H9 (cell line): ENCODE results near the gene THSD4. TPM values are rescaled to one million over a fixed set of nuclear protein-coding genes. Genes with fewer than 3 reads are reported as not detected.

ENCODE experiments used
- DNase-seq: peaks from one replicate; pipeline ENCODE4 v3.0.0-alpha.2; 2017
- H2AFZ ChIP-seq: one replicate; pipeline ENCODE4 v1.6.1; 2013; ENCODE audit warnings: mild to moderate bottlenecking, low read length, control low read depth, moderate library complexity
- H2AK5ac ChIP-seq: 2 replicates; pipeline ENCODE4 v1.6.1; 2013; ENCODE audit warnings: low read length, control low read depth, mixed read lengths; ENCODE audit not compliant: insufficient read length
- H2BK120ac ChIP-seq: one replicate; pipeline ENCODE4 v1.6.1; 2013; ENCODE audit warnings: low read depth, mild to moderate bottlenecking, low read length, control low read depth, inconsistent platforms; ENCODE audit not compliant: poor library complexity, severe bottlenecking
- H2BK12ac ChIP-seq: 2 replicates; pipeline ENCODE4 v1.6.1; 2013; ENCODE audit warnings: low read length, control low read depth, mixed read lengths, low read depth; ENCODE audit not compliant: insufficient read length
- H2BK15ac ChIP-seq: 2 replicates; pipeline ENCODE4 v1.6.1; 2013; ENCODE audit warnings: low read depth, low read length, control low read depth
- H2BK20ac ChIP-seq: one replicate; pipeline ENCODE4 v1.6.1; 2013; ENCODE audit warnings: low read depth, mild to moderate bottlenecking, low read length, control low read depth, inconsistent platforms; ENCODE audit not compliant: poor library complexity, severe bottlenecking
- H2BK5ac ChIP-seq: 2 replicates; pipeline ENCODE4 v1.6.1; 2013; ENCODE audit warnings: low read length, control low read depth, mixed read lengths; ENCODE audit not compliant: insufficient read length
- H3K14ac ChIP-seq: 2 replicates; pipeline ENCODE4 v1.6.1; 2013; ENCODE audit warnings: low read length, control low read depth; ENCODE audit not compliant: insufficient read depth
- H3K18ac ChIP-seq: 2 replicates; pipeline ENCODE4 v1.6.1; 2013; ENCODE audit warnings: low read depth, mild to moderate bottlenecking, mixed read lengths, low read length, control low read depth; ENCODE audit not compliant: insufficient read length
- H3K23ac ChIP-seq: 2 replicates; pipeline ENCODE4 v1.6.1; 2013; ENCODE audit warnings: low read length, control low read depth, mixed read lengths, low read depth; ENCODE audit not compliant: insufficient read length
- H3K23me2 ChIP-seq: 2 replicates; pipeline ENCODE4 v1.6.1; 2013; ENCODE audit warnings: low read depth, mild to moderate bottlenecking, mixed read lengths, low read length, control low read depth; ENCODE audit not compliant: insufficient read length, poor library complexity, severe bottlenecking
- H3K27ac ChIP-seq: 2 replicates; pipeline ENCODE4 v1.5.1; 2013; ENCODE audit warnings: low read length, control low read depth, mixed read lengths, low read depth; ENCODE audit not compliant: insufficient read length
- H3K27me3 ChIP-seq: 2 replicates; pipeline ENCODE4 v1.6.1; 2013; ENCODE audit warnings: low read length, control low read depth, inconsistent platforms; ENCODE audit not compliant: insufficient read depth
- H3K4ac ChIP-seq: 2 replicates; pipeline ENCODE4 v1.6.1; 2013; ENCODE audit warnings: low read depth, mild to moderate bottlenecking, control low read depth, inconsistent platforms, low read length, moderate library complexity
- H3K4me1 ChIP-seq: 2 replicates; pipeline ENCODE4 v1.6.1; 2013; ENCODE audit warnings: low read length, control low read depth, inconsistent platforms; ENCODE audit not compliant: insufficient read depth
- H3K4me2 ChIP-seq: 2 replicates; pipeline ENCODE4 v1.6.1; 2013; ENCODE audit warnings: low read length, control low read depth, mixed read lengths; ENCODE audit not compliant: insufficient read length, insufficient read depth
- H3K56ac ChIP-seq: 2 replicates; pipeline ENCODE4 v1.6.1; 2013; ENCODE audit warnings: low read depth, mild to moderate bottlenecking, mixed read lengths, low read length, control low read depth; ENCODE audit not compliant: insufficient read length
- H3K79me1 ChIP-seq: 2 replicates; pipeline ENCODE4 v1.6.1; 2013; ENCODE audit warnings: low read depth, mild to moderate bottlenecking, moderate library complexity, low read length, control low read depth, inconsistent platforms; ENCODE audit not compliant: insufficient read depth, poor library complexity, severe bottlenecking
- H3K79me2 ChIP-seq: 2 replicates; pipeline ENCODE4 v1.6.1; 2013; ENCODE audit warnings: low read length, control low read depth, inconsistent platforms; ENCODE audit not compliant: insufficient read depth
- H3K9ac ChIP-seq: 2 replicates; pipeline ENCODE4 v1.6.1; 2013; ENCODE audit warnings: low read length, control low read depth, mixed read lengths; ENCODE audit not compliant: insufficient read length; ENCODE audit errors: extremely low read depth
- H3K9me3 ChIP-seq: one replicate; pipeline ENCODE4 v1.6.1; 2013; ENCODE audit warnings: low read depth, low read length, inconsistent platforms; ENCODE audit not compliant: control insufficient read depth
- H3T11ph ChIP-seq: one replicate; pipeline ENCODE4 v1.6.1; 2013; ENCODE audit warnings: mild to moderate bottlenecking, low read length, control low read depth, inconsistent platforms
- H4K20me1 ChIP-seq: one replicate; pipeline ENCODE4 v1.6.1; 2013; ENCODE audit not compliant: control insufficient read depth, insufficient read length, insufficient read depth
- H4K5ac ChIP-seq: 2 replicates; pipeline ENCODE4 v1.6.1; 2013; ENCODE audit warnings: low read depth, mild to moderate bottlenecking, mixed read lengths, low read length, control low read depth; ENCODE audit not compliant: insufficient read length
- H4K8ac ChIP-seq: replicated peaks from 2 replicates; pipeline ENCODE4 v1.6.1; 2013; ENCODE audit warnings: low read length, control low read depth, mixed read lengths, low read depth; ENCODE audit not compliant: insufficient read length
- H4K91ac ChIP-seq: 2 replicates; pipeline ENCODE4 v1.6.1; 2013; ENCODE audit warnings: low read depth, mild to moderate bottlenecking, moderate library complexity, mixed read lengths, low read length, control low read depth; ENCODE audit not compliant: insufficient read length
- H3K27ac Mint-ChIP-seq, 3 experiments: 2 replicates in 2 of 3; 3 replicates in 1 of 3; pipeline ENCODE4 v1.8.0; 2020 to 2021; ENCODE audit warnings: mixed read lengths in 3 of 3, mild to moderate bottlenecking in 1 of 3, moderate library complexity in 1 of 3
- H3K27me3 Mint-ChIP-seq: 2 replicates; pipeline ENCODE4 v1.8.0; 2021; ENCODE audit warnings: low read depth, mild to moderate bottlenecking, moderate library complexity, mixed read lengths
- H3K36me3 Mint-ChIP-seq, 3 experiments: 2 replicates in 2 of 3; 3 replicates in 1 of 3; pipeline ENCODE4 v1.8.0; 2020 to 2021; ENCODE audit warnings: low read depth in 3 of 3, mixed read lengths in 3 of 3; ENCODE audit not compliant: insufficient read depth in 1 of 3
- H3K4me1 Mint-ChIP-seq, 2 experiments: 2 replicates each; pipeline ENCODE4 v1.8.0; 2020; ENCODE audit warnings: mixed read lengths in 2 of 2
- H3K4me3 Mint-ChIP-seq, 2 experiments: 2 replicates in 1 of 2; 3 replicates in 1 of 2; pipeline ENCODE4 v1.8.0; 2020 to 2021; ENCODE audit warnings: mild to moderate bottlenecking in 2 of 2, mixed read lengths in 2 of 2, moderate library complexity in 1 of 2
- H3K9me3 Mint-ChIP-seq, 2 experiments: 2 replicates in 1 of 2; 3 replicates in 1 of 2; pipeline ENCODE4 v1.8.0; 2020; ENCODE audit warnings: mild to moderate bottlenecking in 2 of 2, mixed read lengths in 2 of 2, moderate library complexity in 1 of 2
- CTCF ChIP-seq: fragments of 200-600 bp; sonication (generic); conservative IDR thresholded peaks from 3 replicates; pipeline ENCODE4 v1.8.0; 2021; ENCODE audit warnings: antibody characterized with exemption, mild to moderate bottlenecking
- total RNA-seq: library from RNA; stranded (reverse); gene quantifications from 2 replicates; pipeline ENCODE4 v1.2.1, GENCODE V29; 2021

THSD4 gene
- total RNA-seq, 1 experiment from 2014 or later = 5.5 TPM

- Histone ChIP-seq H3T11ph (no peak overlapping the region), H2BK5ac (no peak overlapping the region), H3K79me1 (no peaks in the 10 kb centered on the region), H3K23me2 (no peaks in the 10 kb centered on the region), H2BK120ac (no peak overlapping the region), H2BK15ac (no peak overlapping the region), H3K27me3 (0 out of 2 replicates have a peak, but pooled peaks cover 2% of the 10 kb centered on the region), H2BK20ac (no peak overlapping the region), H2BK12ac (no peak overlapping the region), H3K23ac (no peak overlapping the region), H3K4me1 (no peaks in the 10 kb centered on the region), H3K56ac (no peak overlapping the region), H3K79me2 (no peaks in the 10 kb centered on the region), H4K5ac (no peak overlapping the region), H3K4ac (no peak overlapping the region), H4K20me1 (no peaks in the 10 kb centered on the region), H3K9ac (no peak overlapping the region), H3K27ac (no peak overlapping the region), H3K14ac (no peak overlapping the region), H2AK5ac (no peak overlapping the region), H3K18ac (no peak overlapping the region), H2AFZ (no peak overlapping the region), H4K8ac (no peak overlapping the region), H4K91ac (no peak overlapping the region), H3K9me3 (no peaks in the 10 kb centered on the region), H3K4me2 (no peak overlapping the region)
- TF ChIP-seq CTCF = no peak
- peaks cover 3 to 16% (median 9%) of the 10 kb centered on the region in 3 experiments for H3K36me3 Mint-ChIP-seq
- H3K27ac Mint-ChIP-seq = no peak overlapping the region
- no peak for DNase-seq
- H3K9me3 Mint-ChIP-seq = peaks cover 13 to 29% of the 10 kb centered on the region in 2 experiments
- no peaks in the 10 kb centered on the region for H3K27me3 Mint-ChIP-seq
- no peak overlapping the region for H3K4me3 Mint-ChIP-seq
- peaks cover 0 to 7% of the 10 kb centered on the region in 2 experiments; a peak in 2 of 4 replicates for H3K4me1 Mint-ChIP-seq
Measured at GRCh38 chr15:71170163-71170562, 54.9 kb downstream of the THSD4 start.
